Myocyte (in vitro differentiated cells): ENCODE measurements around the gene GRIK3. TPM values are rescaled to one million over a fixed set of nuclear protein-coding genes. Genes with fewer than 3 reads are reported as not detected.
"Not testable (repeated sequence)": the region's sequence is repeated elsewhere in the genome, so short reads cannot be mapped to it uniquely, and the experiment has no call there.

Experiments used
- DNase-seq: peaks from one replicate; pipeline ENCODE4 v3.0.0-alpha.2; 2012; ENCODE audit warnings: low read depth
- total RNA-seq: library from RNA; depleted of rRNA; stranded (reverse); fragments of >200 nt; gene quantifications from 2 replicates; pipeline ENCODE4 v1.2.3, GENCODE V29; 2014

GRIK3 gene
- total RNA-seq, 1 donor from 2014 or later: not detected

GRCh38 chr1:36769886-36770830 lies 264.2 kb downstream of the GRIK3 start:
- no peak for DNase-seq

- DNase-seq: no peak
These were observed 265.7 kb downstream of the GRIK3 start for GRCh38 chr1:36768486-36769178.

GRCh38 chr1:36767429-36767828 lies 266.9 kb downstream of the GRIK3 start:
- DNase-seq: not testable (repeated sequence)

- no peak for DNase-seq
These were observed 267.8 kb downstream of the GRIK3 start for GRCh38 chr1:36766481-36766880.

- DNase-seq: no peak
These were observed 268.5 kb downstream of the GRIK3 start for GRCh38 chr1:36765785-36766300.

- no peak for DNase-seq
These were observed 269.5 kb downstream of the GRIK3 start for GRCh38 chr1:36764798-36765197.

- no peak for DNase-seq
These were observed 270.5 kb downstream of the GRIK3 start for GRCh38 chr1:36763771-36764170.

- DNase-seq: no peak
These were observed 272.1 kb downstream of the GRIK3 start for GRCh38 chr1:36762174-36762573.

GRCh38 chr1:36761113-36761512 lies 273.2 kb downstream of the GRIK3 start:
- no peak for DNase-seq

- no peak for DNase-seq
These were observed 274.2 kb downstream of the GRIK3 start for GRCh38 chr1:36760081-36760480.

- DNase-seq: no peak
These were observed 275.0 kb downstream of the GRIK3 start for GRCh38 chr1:36759355-36759754.

- DNase-seq: no peak
These were observed 278.7 kb downstream of the GRIK3 start for GRCh38 chr1:36755303-36756230.

GRCh38 chr1:36754366-36754765 lies 279.9 kb downstream of the GRIK3 start:
- DNase-seq: no peak

- no peak for DNase-seq
These were observed 280.9 kb downstream of the GRIK3 start for GRCh38 chr1:36753451-36753850.

- DNase-seq: no peak
These were observed 281.4 kb downstream of the GRIK3 start for GRCh38 chr1:36752891-36753361.

- no peak for DNase-seq
These were observed 281.9 kb downstream of the GRIK3 start for GRCh38 chr1:36752431-36752830.

GRCh38 chr1:36751525-36751924 lies 282.8 kb downstream of the GRIK3 start:
- DNase-seq: no peak

GRCh38 chr1:36748466-36748865 lies 285.8 kb downstream of the GRIK3 start:
- no peak for DNase-seq
